Right lobe of liver (tissue), 6 donors: ENCODE results near the gene SLC6A3. TPM values are rescaled to one million over a fixed set of nuclear protein-coding genes. Genes with fewer than 3 reads are reported as not detected.
A peak's percentile ranks its signal among the peaks of the same experiment; 100 is the strongest.

Experiments
- ATAC-seq, 4 donors: fragments of 200-7000 bp; cut with Tn5 transposase; one replicate each; pipeline ENCODE4 v1.9.1; 2020; ENCODE audit warnings: mild to moderate bottlenecking in 4 of 4, moderate library complexity in 4 of 4
- DNase-seq, 3 donors: peaks; one replicate each; pipeline ENCODE4 v3.0.0-alpha.2; 2020
- H3K27ac ChIP-seq, 3 donors: fragments of 200-600 bp; one replicate each; pipeline ENCODE4 v1.8.0; 2022
- H3K27me3 ChIP-seq, 2 donors: fragments of 200-600 bp; one replicate each; pipeline ENCODE4 v1.8.0; 2022
- H3K36me3 ChIP-seq, 4 donors: fragments of 200-600 bp; sonication (generic) in 1 of 4; one replicate each; pipeline versions ENCODE4 v1.5.1 to v1.8.0; 2017 to 2022; ENCODE audit warnings: control low read depth in 1 of 4
- H3K4me1 ChIP-seq, 4 donors: fragments of 200-600 bp; sonication (generic) in 1 of 4; one replicate each; pipeline versions ENCODE4 v1.5.1 to v1.8.0; 2017 to 2022; ENCODE audit warnings: control low read depth in 1 of 4
- H3K4me3 ChIP-seq, 3 donors: fragments of 200-600 bp; one replicate each; pipeline ENCODE4 v1.8.0; 2022
- H3K9me3 ChIP-seq, 4 donors: fragments of 200-600 bp; sonication (generic) in 1 of 4; one replicate each; pipeline versions ENCODE4 v1.5.1 to v1.8.0; 2017 to 2022; ENCODE audit warnings: control low read depth in 1 of 4
- CTCF ChIP-seq, 4 donors: fragments of 200-600 bp in 3 of 4; fragments of 450-650 bp in 1 of 4; IDR thresholded peaks; one replicate each; pipeline versions ENCODE4 v1.5.1 to v1.8.0; 2016 to 2022; ENCODE audit warnings: antibody characterized with exemption in 4 of 4, mild to moderate bottlenecking in 2 of 4
- POLR2A ChIP-seq: fragments of 450-650 bp; IDR thresholded peaks from one replicate; pipeline ENCODE4 v1.6.1; 2017; ENCODE audit warnings: antibody characterized with exemption, mild to moderate bottlenecking
- WGBS: methylation state at CpG from one replicate; pipeline ENCODE4 v1.1.6; 2018; ENCODE audit warnings: low coverage, low lambda C conversion rate; ENCODE audit not compliant: insufficient coverage; ENCODE audit errors: missing lambda C conversion rate; 5-methylcytosine and 5-hydroxymethylcytosine counted together
- intact Hi-C, 2 donors: fragments of 100-400 bp; cut with DNase I; formaldehyde crosslinking; loops; one replicate each; pipeline versions ENCODE4 v1.11.2 to v1.14.1; 2022
- total RNA-seq, 6 experiments: library from RNA; depleted of rRNA in 2 of 6; stranded (reverse); fragments of >200 nt in 2 of 6; fragmentation: NEBNext Ultra II Directional in 3 of 6; extraction: Animal tissue kit (Norgen Biotek cat#: 25700) in 3 of 6; gene quantifications; one replicate each; pipeline versions ENCODE4 v1.1.0 to v1.2.4, GENCODE V29; 2016 to 2023
- donor health status: DM: no; HTN: yes; CAD: no.
- donor health status: DM: no; HTN: no; CAD: no.
- donor health status: DM: no; HTN: no; CAD: no.
- donor health status: DM: no; HTN: yes; CAD: no.
- donor health status: DM: no; HTN: yes; CAD: no.

SLC6A3 gene
- total RNA-seq, 6 experiments from 2014 or later = not detected

DNA sequence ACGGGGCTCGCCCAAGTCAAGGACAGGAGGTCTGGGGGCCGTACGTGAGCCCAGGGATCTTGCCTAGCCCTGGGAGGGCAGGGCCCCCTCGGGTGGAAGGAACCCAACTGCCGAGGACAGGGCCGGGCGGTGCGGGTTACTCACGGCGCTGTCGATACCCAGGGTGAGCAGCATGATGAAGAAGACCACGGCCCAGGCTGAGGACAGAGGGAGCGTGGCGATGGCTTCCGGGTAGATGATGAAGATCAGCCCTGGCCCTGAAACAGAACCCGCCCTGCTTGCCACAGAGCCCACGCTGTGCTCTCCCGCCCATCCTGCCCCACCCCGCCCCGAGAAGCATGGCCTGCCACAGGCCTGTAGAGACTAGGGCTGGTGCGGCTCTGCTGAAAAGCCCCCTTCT lies 34.1 kb downstream of the SLC6A3 start:
- no peaks in the 10 kb centered on the region for H3K27me3 ChIP-seq
- peak in 1 of 3 donors; percentile 27 for DNase-seq
- no peaks in the 10 kb centered on the region for H3K9me3 ChIP-seq
- intact Hi-C loops = no loop called here
- no peak for ATAC-seq
- TF ChIP-seq CTCF (IDR thresholded peaks at IDR 0.05) (no peak), POLR2A (no peak)
- no peak overlapping the region for H3K27ac ChIP-seq
- WGBS = 73% methylated on average over 2 of the region's 22 CpGs
- no peak overlapping the region for H3K4me3 ChIP-seq
- H3K4me1 ChIP-seq = no peaks in the 10 kb centered on the region
- no peaks in the 10 kb centered on the region for H3K36me3 ChIP-seq

- WGBS = 59% methylated on average over 9 of the region's 21 CpGs
- Histone ChIP-seq H3K4me3 (no peak overlapping the region), H3K27ac (no peak overlapping the region), H3K27me3 (no peaks in the 10 kb centered on the region), H3K9me3 (no peaks in the 10 kb centered on the region), H3K4me1 (no peaks in the 10 kb centered on the region), H3K36me3 (no peaks in the 10 kb centered on the region)
- ATAC-seq = no peak
- TF ChIP-seq CTCF (IDR thresholded peaks at IDR 0.05) (no peak), POLR2A (no peak)
- intact Hi-C loops = no loop called here
- peak in 1 of 3 donors; percentile 27 for DNase-seq
Measured at GRCh38 chr5:1410156-1411014, 34.9 kb downstream of the SLC6A3 start.

DNA sequence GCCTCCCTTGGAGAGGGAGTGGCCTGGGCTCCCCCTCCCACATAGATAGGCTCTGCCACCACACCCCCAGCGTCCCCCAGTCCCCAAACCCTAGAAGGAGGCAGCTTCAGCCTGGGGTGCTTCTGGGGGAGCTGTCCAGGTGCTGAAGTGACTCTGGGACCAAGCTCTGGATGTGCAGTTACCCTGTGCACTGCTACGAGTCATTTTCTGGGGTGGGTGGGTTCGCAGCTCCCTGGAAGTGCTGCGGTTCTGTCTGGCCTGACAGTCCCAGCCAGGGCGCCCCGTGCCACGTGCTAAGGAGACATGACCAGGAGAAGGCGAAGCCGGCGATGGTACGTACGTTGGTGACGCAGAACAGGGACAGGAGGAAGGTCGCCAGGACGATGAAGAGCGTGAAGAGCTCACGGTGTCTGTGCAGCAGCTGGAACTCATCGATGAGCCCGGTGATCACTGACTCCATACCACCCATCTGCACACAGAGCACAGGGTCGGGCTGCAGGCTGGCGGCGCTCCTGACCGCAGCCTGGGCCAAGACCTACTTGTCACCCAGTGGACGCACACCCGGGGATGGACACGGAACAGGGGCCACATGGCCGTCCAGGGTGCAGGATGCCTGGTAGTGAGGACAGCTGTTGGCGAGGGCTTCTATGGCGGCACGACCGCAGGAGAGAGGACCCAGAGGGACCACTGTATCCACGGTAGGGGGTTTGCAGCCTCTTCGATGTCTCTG lies 35.7 kb downstream of the SLC6A3 start:
- no peaks in the 10 kb centered on the region for H3K36me3 ChIP-seq
- H3K9me3 ChIP-seq = no peaks in the 10 kb centered on the region
- H3K4me1 ChIP-seq = no peaks in the 10 kb centered on the region
- no peaks in the 10 kb centered on the region for H3K27me3 ChIP-seq
- intact Hi-C loops = no loop called here
- ATAC-seq = peak in 2 of 4 donors; percentile 17 to 26
- no peak overlapping the region for H3K27ac ChIP-seq
- TF ChIP-seq CTCF (IDR thresholded peaks at IDR 0.05) (no peak), POLR2A (no peak)
- H3K4me3 ChIP-seq = no peak overlapping the region
- WGBS = 21% methylated on average over 9 of the region's 33 CpGs
- peak in 2 of 3 donors; percentile 14 to 43 for DNase-seq

DNA sequence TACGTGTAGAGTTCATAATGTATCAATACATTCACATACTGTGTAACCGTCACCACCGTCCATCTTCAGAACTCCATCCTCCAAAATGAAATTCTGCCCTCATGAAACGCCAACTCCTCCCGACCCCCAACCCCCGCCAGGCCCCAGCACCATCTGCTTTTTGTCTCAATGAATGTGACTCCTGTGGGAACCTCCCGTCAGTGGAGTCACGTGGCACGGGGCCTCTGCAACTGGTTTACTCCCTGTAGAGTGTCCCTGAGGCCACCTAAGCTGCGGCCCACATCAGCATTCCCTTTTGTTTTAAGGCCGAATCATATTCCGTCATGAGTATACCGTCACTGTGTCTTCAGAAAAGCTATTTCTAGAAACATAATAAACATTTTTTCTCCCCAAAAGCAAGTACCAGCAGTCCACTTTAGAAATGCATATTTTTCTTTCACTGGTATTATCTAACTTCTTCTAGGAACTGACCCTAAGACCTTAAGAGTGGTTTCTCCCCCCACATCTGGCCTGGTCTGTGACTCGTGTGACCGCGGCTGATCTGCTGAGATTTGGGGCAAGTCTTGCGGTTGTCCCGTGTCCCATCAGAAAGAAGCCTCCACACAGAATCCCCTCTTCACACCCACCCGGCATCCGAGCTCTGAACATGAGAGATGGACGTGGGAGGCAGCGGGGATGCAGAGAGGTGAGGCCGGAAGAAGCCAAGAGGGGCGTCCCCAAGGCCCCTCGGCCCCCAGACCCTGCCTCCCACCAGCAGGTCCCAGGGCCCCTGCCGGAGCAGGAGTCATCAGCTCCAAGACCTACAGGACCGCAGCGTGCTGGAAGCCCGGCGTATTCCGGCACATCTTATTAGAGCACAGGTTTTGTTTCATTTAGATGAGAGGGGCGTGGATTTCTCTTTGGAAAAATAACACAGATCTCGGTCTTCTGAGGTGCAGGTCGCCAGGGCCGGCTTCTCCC lies 38.3 kb downstream of the SLC6A3 start:
- H3K27me3 ChIP-seq = no peaks in the 10 kb centered on the region
- DNase-seq (peak in 1 of 3 donors; percentile 27), ATAC-seq (no peak)
- H3K9me3 ChIP-seq = no peaks in the 10 kb centered on the region
- 52% methylated on average over 18 of the region's 35 CpGs for WGBS
- H3K4me1 ChIP-seq = no peaks in the 10 kb centered on the region
- no peak overlapping the region for H3K4me3 ChIP-seq
- H3K36me3 ChIP-seq = no peaks in the 10 kb centered on the region
- TF ChIP-seq CTCF (IDR thresholded peaks at IDR 0.05) (no peak), POLR2A (no peak)
- intact Hi-C loops = no loop called here
- no peak overlapping the region for H3K27ac ChIP-seq
